Measurements from ENCODE around the gene GOLGA7B. TPM values are rescaled to one million over a fixed set of nuclear protein-coding genes. Genes with fewer than 3 reads are reported as not detected.

Gene GOLGA7B
- total and polyA plus RNA-seq, 4 experiments from 2014 or later: 0.46 to 7.9 (median 4.6) TPM

GRCh38 chr10:97898429-97898828 lies 48.8 kb downstream of the GOLGA7B start:
- intact Hi-C loops (cut with micrococcal nuclease): no loop called here
- no peaks in the 10 kb centered on the region for H3K27me3 ChIP-seq (ENCODE audit: insufficient read depth, low read length)
- no peaks in the 10 kb centered on the region for H3K4me1 ChIP-seq (ENCODE audit: insufficient read depth, low read length)
- H3K4me1 Mint-ChIP-seq: no peaks in the 10 kb centered on the region
- no peak for DNase-seq
- ChIA-PET CTCF (ENCODE audit: partially characterized antibody) (interaction anchor here (1.0 kb wide), 2 partner anchors 11 to 17 kb away, joined by 3 to 4 read pairs; no protein-coding TSS in a partner anchor), POLR2A (ENCODE audit: partially characterized antibody) (no interaction called here)
- no peak overlapping the region for H3K4me3 ChIP-seq (ENCODE audit: low read length in 2 of 2)
- peaks cover 0 to 6% of the 10 kb centered on the region in 2 donors for H3K27me3 Mint-ChIP-seq
- no peaks in the 10 kb centered on the region for H3K9me3 Mint-ChIP-seq
- no peaks in the 10 kb centered on the region for H3K36me3 Mint-ChIP-seq
- H3K27ac ChIP-seq (ENCODE audit: low read depth, low read length): no peak overlapping the region
- no peaks in the 10 kb centered on the region for H3K36me3 ChIP-seq (ENCODE audit: insufficient read depth, low read length)
- no peak overlapping the region for H3K4me3 Mint-ChIP-seq
- no peaks in the 10 kb centered on the region for H3K9me3 ChIP-seq (ENCODE audit: control insufficient read depth in 1 of 2, low read length in 2 of 2)
- no peak overlapping the region for H3K27ac Mint-ChIP-seq

- POLR2A ChIA-PET (ENCODE audit: partially characterized antibody): no interaction called here
- Histone ChIP-seq H3K9me3 (ENCODE audit: control insufficient read depth in 1 of 2, low read length in 2 of 2) (no peaks in the 10 kb centered on the region), H3K4me1 (ENCODE audit: insufficient read depth, low read length) (no peaks in the 10 kb centered on the region), H3K36me3 (ENCODE audit: insufficient read depth, low read length) (no peaks in the 10 kb centered on the region), H3K27ac (ENCODE audit: low read depth, low read length) (no peak overlapping the region), H3K27me3 (ENCODE audit: insufficient read depth, low read length) (no peaks in the 10 kb centered on the region), H3K4me3 (ENCODE audit: low read length in 2 of 2) (no peak overlapping the region)
- H3K4me1 Mint-ChIP-seq: no peaks in the 10 kb centered on the region
- DNase-seq: no peak
- H3K27ac Mint-ChIP-seq: no peak overlapping the region
- no peaks in the 10 kb centered on the region for H3K9me3 Mint-ChIP-seq
- intact Hi-C loops (cut with micrococcal nuclease): no loop called here
- no peak overlapping the region for H3K4me3 Mint-ChIP-seq
- CTCF ChIA-PET (ENCODE audit: partially characterized antibody): no interaction called here
- peaks cover 5 to 9% of the 10 kb centered on the region in 2 donors for H3K27me3 Mint-ChIP-seq
- H3K36me3 Mint-ChIP-seq: no peaks in the 10 kb centered on the region
These were observed 51.7 kb downstream of the GOLGA7B start for GRCh38 chr10:97901381-97901780.

- Mint-ChIP-seq H3K4me1 (no peaks in the 10 kb centered on the region), H3K27ac (peak overlapping the region in 1 of 7 donors; percentile 26), H3K4me3 (no peak overlapping the region), H3K9me3 (no peaks in the 10 kb centered on the region), H3K27me3 (peaks cover 7 to 16% of the 10 kb centered on the region in 2 donors), H3K36me3 (no peaks in the 10 kb centered on the region)
- Histone ChIP-seq H3K9me3 (ENCODE audit: control insufficient read depth in 1 of 2, low read length in 2 of 2) (no peaks in the 10 kb centered on the region), H3K27ac (ENCODE audit: low read depth, low read length) (no peak overlapping the region), H3K27me3 (ENCODE audit: insufficient read depth, low read length) (no peaks in the 10 kb centered on the region), H3K4me1 (ENCODE audit: insufficient read depth, low read length) (no peaks in the 10 kb centered on the region), H3K36me3 (ENCODE audit: insufficient read depth, low read length) (no peaks in the 10 kb centered on the region), H3K4me3 (ENCODE audit: low read length in 2 of 2) (no peak overlapping the region)
- intact Hi-C loops (cut with micrococcal nuclease): no loop called here
- no peak for DNase-seq
- POLR2A ChIA-PET (ENCODE audit: partially characterized antibody): no interaction called here
- CTCF ChIA-PET (ENCODE audit: partially characterized antibody): interaction anchor here (1.2 to 4.4 kb wide), 4 partner anchors 8 to 111 kb away, joined by 3 to 33 read pairs (median 4); no protein-coding TSS in a partner anchor
These were observed 53.7 kb downstream of the GOLGA7B start for GRCh38 chr10:97903128-97904017.

GRCh38 chr10:97904018-97904381 lies 54.4 kb downstream of the GOLGA7B start:
- no peaks in the 10 kb centered on the region for H3K27me3 ChIP-seq (ENCODE audit: insufficient read depth, low read length)
- H3K4me1 ChIP-seq (ENCODE audit: insufficient read depth, low read length): no peaks in the 10 kb centered on the region
- no peak overlapping the region for H3K27ac Mint-ChIP-seq
- H3K27me3 Mint-ChIP-seq: peaks cover 7 to 16% of the 10 kb centered on the region in 2 donors
- DNase-seq: no peak
- CTCF ChIA-PET (ENCODE audit: partially characterized antibody): interaction anchor here (1.2 to 4.4 kb wide), 3 partner anchors 11 to 112 kb away, joined by 3 to 33 read pairs (median 4); no protein-coding TSS in a partner anchor
- H3K27ac ChIP-seq (ENCODE audit: low read depth, low read length): no peak overlapping the region
- no peaks in the 10 kb centered on the region for H3K9me3 ChIP-seq (ENCODE audit: control insufficient read depth in 1 of 2, low read length in 2 of 2)
- H3K4me3 Mint-ChIP-seq: no peak overlapping the region
- H3K4me1 Mint-ChIP-seq: no peaks in the 10 kb centered on the region
- H3K9me3 Mint-ChIP-seq: no peaks in the 10 kb centered on the region
- intact Hi-C loops (cut with micrococcal nuclease): no loop called here
- no peaks in the 10 kb centered on the region for H3K36me3 Mint-ChIP-seq
- H3K4me3 ChIP-seq (ENCODE audit: low read length in 2 of 2): no peak overlapping the region
- POLR2A ChIA-PET (ENCODE audit: partially characterized antibody): no interaction called here
- H3K36me3 ChIP-seq (ENCODE audit: insufficient read depth, low read length): no peaks in the 10 kb centered on the region

GRCh38 chr10:97904576-97904975 lies 54.9 kb downstream of the GOLGA7B start:
- Mint-ChIP-seq H3K27me3 (peaks cover 7 to 16% of the 10 kb centered on the region in 2 donors), H3K4me3 (no peak overlapping the region), H3K36me3 (no peaks in the 10 kb centered on the region), H3K4me1 (no peaks in the 10 kb centered on the region), H3K9me3 (no peaks in the 10 kb centered on the region), H3K27ac (no peak overlapping the region)
- ChIA-PET CTCF (ENCODE audit: partially characterized antibody) (interaction anchor here (1.2 to 4.4 kb wide), 3 partner anchors 11 to 112 kb away, joined by 3 to 33 read pairs (median 4); no protein-coding TSS in a partner anchor), POLR2A (ENCODE audit: partially characterized antibody) (no interaction called here)
- no peaks in the 10 kb centered on the region for H3K36me3 ChIP-seq (ENCODE audit: insufficient read depth, low read length)
- intact Hi-C loops (cut with micrococcal nuclease): no loop called here
- H3K4me3 ChIP-seq (ENCODE audit: low read length in 2 of 2): no peak overlapping the region
- H3K27me3 ChIP-seq (ENCODE audit: insufficient read depth, low read length): no peaks in the 10 kb centered on the region
- H3K27ac ChIP-seq (ENCODE audit: low read depth, low read length): no peak overlapping the region
- DNase-seq: no peak
- no peaks in the 10 kb centered on the region for H3K4me1 ChIP-seq (ENCODE audit: insufficient read depth, low read length)
- H3K9me3 ChIP-seq (ENCODE audit: control insufficient read depth in 1 of 2, low read length in 2 of 2): no peaks in the 10 kb centered on the region

GRCh38 chr10:97905276-97905675 lies 55.6 kb downstream of the GOLGA7B start:
- Mint-ChIP-seq H3K4me3 (no peak overlapping the region), H3K4me1 (no peaks in the 10 kb centered on the region), H3K36me3 (no peaks in the 10 kb centered on the region), H3K27me3 (peaks cover 7 to 16% of the 10 kb centered on the region in 2 donors), H3K9me3 (no peaks in the 10 kb centered on the region), H3K27ac (no peak overlapping the region)
- POLR2A ChIA-PET (ENCODE audit: partially characterized antibody): no interaction called here
- Histone ChIP-seq H3K4me3 (ENCODE audit: low read length in 2 of 2) (no peak overlapping the region), H3K27me3 (ENCODE audit: insufficient read depth, low read length) (no peaks in the 10 kb centered on the region), H3K27ac (ENCODE audit: low read depth, low read length) (no peak overlapping the region), H3K9me3 (ENCODE audit: control insufficient read depth in 1 of 2, low read length in 2 of 2) (no peaks in the 10 kb centered on the region), H3K36me3 (ENCODE audit: insufficient read depth, low read length) (no peaks in the 10 kb centered on the region), H3K4me1 (ENCODE audit: insufficient read depth, low read length) (no peaks in the 10 kb centered on the region)
- CTCF ChIA-PET (ENCODE audit: partially characterized antibody): interaction anchor here (1.2 to 4.4 kb wide), 3 partner anchors 10 to 136 kb away, joined by 3 to 33 read pairs (median 4); no protein-coding TSS in a partner anchor
- no peak for DNase-seq
- intact Hi-C loops (cut with micrococcal nuclease): no loop called here

GRCh38 chr10:97907211-97907610 lies 57.6 kb downstream of the GOLGA7B start:
- H3K27me3 ChIP-seq (ENCODE audit: insufficient read depth, low read length): no peaks in the 10 kb centered on the region
- H3K9me3 ChIP-seq (ENCODE audit: control insufficient read depth in 1 of 2, low read length in 2 of 2): no peaks in the 10 kb centered on the region
- no peak overlapping the region for H3K27ac ChIP-seq (ENCODE audit: low read depth, low read length)
- H3K4me3 ChIP-seq (ENCODE audit: low read length in 2 of 2): no peak overlapping the region
- Mint-ChIP-seq H3K4me3 (no peak overlapping the region), H3K9me3 (no peaks in the 10 kb centered on the region), H3K4me1 (peaks cover 0 to 1% (median 0%) of the 10 kb centered on the region in 4 donors), H3K27ac (no peak overlapping the region), H3K27me3 (peaks cover 7 to 18% of the 10 kb centered on the region in 2 donors), H3K36me3 (no peaks in the 10 kb centered on the region)
- POLR2A ChIA-PET (ENCODE audit: partially characterized antibody): no interaction called here
- DNase-seq: no peak
- intact Hi-C loops (cut with micrococcal nuclease): no loop called here
- H3K36me3 ChIP-seq (ENCODE audit: insufficient read depth, low read length): no peaks in the 10 kb centered on the region
- CTCF ChIA-PET (ENCODE audit: partially characterized antibody): no interaction called here
- H3K4me1 ChIP-seq (ENCODE audit: insufficient read depth, low read length): no peaks in the 10 kb centered on the region

Data from CD4-positive, alpha-beta memory T cell (primary cell).